ENCODE measurements around the gene ATP10A. TPM values are rescaled to one million over a fixed set of nuclear protein-coding genes. Genes with fewer than 3 reads are reported as not detected.

The ATP10A gene
- total RNA-seq, 1 experiment from 2014 or later, result 3.9 TPM

- peaks cover 15% of the 10 kb centered on the region; the same call in 1 of the 2 replicates for H3K27me3 ChIP-seq (ENCODE audit: insufficient read depth, low read length)
- H3K79me2 ChIP-seq (ENCODE audit: insufficient read depth, low read length), result no peaks in the 10 kb centered on the region; the same call in 1 of the 2 replicates
- peak; percentile 47 for DNase-seq
Observed at GRCh38 chr15:25862071-25862471, 1.1 kb downstream of the ATP10A start.

More at GRCh38 chr15:25862071-25862471, 1.1 kb downstream of the ATP10A start:
- Histone ChIP-seq H4K91ac (ENCODE audit: insufficient read length, low read depth, low read length) (no peak overlapping the region), H2BK20ac (ENCODE audit: low read depth, low read length, poor library complexity, severe bottlenecking) (no peak overlapping the region), H3K4me2 (ENCODE audit: insufficient read depth, insufficient read length, low read length) (peak overlapping the region; percentile 58), H3K79me1 (ENCODE audit: insufficient read depth, low read depth, low read length, poor library complexity, severe bottlenecking) (no peaks in the 10 kb centered on the region), H3K27ac (ENCODE audit: insufficient read length, low read depth, low read length) (no peak overlapping the region), H2AK5ac (ENCODE audit: insufficient read length, low read length) (no peak overlapping the region), H2AFZ (ENCODE audit: low read length) (no peak overlapping the region), H2BK12ac (ENCODE audit: insufficient read length, low read depth, low read length) (no peak overlapping the region), H3K23ac (ENCODE audit: insufficient read length, low read depth, low read length) (no peak overlapping the region), H3K4ac (ENCODE audit: low read depth, low read length) (no peak overlapping the region), H2BK120ac (ENCODE audit: low read depth, low read length, poor library complexity, severe bottlenecking) (no peak overlapping the region), H2BK5ac (ENCODE audit: insufficient read length, low read length) (no peak overlapping the region), H4K5ac (ENCODE audit: insufficient read length, low read depth, low read length) (no peak overlapping the region), H2BK15ac (ENCODE audit: low read depth, low read length) (no peak overlapping the region), H3K18ac (ENCODE audit: insufficient read length, low read depth, low read length) (no peak overlapping the region), H4K20me1 (ENCODE audit: control insufficient read depth, insufficient read depth, insufficient read length) (peaks cover 4% of the 10 kb centered on the region), H3K4me1 (ENCODE audit: insufficient read depth, low read length) (no peaks in the 10 kb centered on the region; the same call in 1 of the 2 replicates), H3K9me3 (ENCODE audit: control insufficient read depth, low read depth, low read length) (no peaks in the 10 kb centered on the region), H4K8ac (replicated peaks; ENCODE audit: insufficient read length, low read depth, low read length) (no peak overlapping the region), H3T11ph (ENCODE audit: low read length) (no peak overlapping the region), H3K23me2 (ENCODE audit: insufficient read length, low read depth, low read length, poor library complexity, severe bottlenecking) (peaks cover 12% of the 10 kb centered on the region), H3K9ac (ENCODE audit: extremely low read depth, insufficient read length, low read length) (no peak overlapping the region), H3K14ac (ENCODE audit: insufficient read depth, low read length) (peak overlapping the region; percentile 82; the same call in 1 of the 2 replicates), H3K56ac (ENCODE audit: insufficient read length, low read depth, low read length) (no peak overlapping the region)
- no peak for TF ChIP-seq CTCF (conservative IDR thresholded peaks at IDR 0.05)
- no peak overlapping the region for H3K27ac Mint-ChIP-seq
- peaks cover 0 to 4% of the 10 kb centered on the region in 2 experiments; a peak in 2 of 5 replicates for H3K9me3 Mint-ChIP-seq
- H3K4me1 Mint-ChIP-seq, result peaks cover 22 to 26% of the 10 kb centered on the region in 2 experiments
- WGBS (ENCODE audit: extremely low coverage, insufficient read length, low lambda C conversion rate), result no CpG with 5 or more reads among the region's 19 CpGs
- H3K4me3 Mint-ChIP-seq, result peak overlapping the region; percentile 77 to 88
- peaks cover 0 to 8% (median 0%) of the 10 kb centered on the region in 3 experiments; a peak in 2 of 7 replicates for H3K36me3 Mint-ChIP-seq (ENCODE audit: insufficient read depth in 1 of 3, low read depth in 3 of 3)
- peaks cover 69% of the 10 kb centered on the region for H3K27me3 Mint-ChIP-seq (ENCODE audit: low read depth)
